ENCODE data around the gene RASGRP1. TPM values are rescaled to one million over a fixed set of nuclear protein-coding genes. Genes with fewer than 3 reads are reported as not detected.

The RASGRP1 gene
- total RNA-seq, 4 donors from 2014 or later: 0.29 to 0.99 (median 0.66) TPM

GRCh38 chr15:38475361-38475760, 89.3 kb downstream of the RASGRP1 start:
- Histone ChIP-seq H3K4me1 (no peaks in the 10 kb centered on the region), H3K4me3 (no peak overlapping the region), H3K9me3 (no peaks in the 10 kb centered on the region), H3K36me3 (peaks cover 16 to 64% (median 39%) of the 10 kb centered on the region in 4 donors), H3K27ac (replicated peaks in 1 of 4) (no peak overlapping the region), H3K27me3 (no peaks in the 10 kb centered on the region)
- intact Hi-C loops (cut with DNase I): no loop called here
- 94% methylated on average over 2 of the region's 2 CpGs for WGBS
- TF ChIP-seq EP300 (IDR thresholded peaks at IDR 0.05): no peak
- DNase-seq (ENCODE audit: extremely low spot score): no peak

- no peaks in the 10 kb centered on the region for H3K9me3 ChIP-seq
- 74% methylated on average over 4 of the region's 4 CpGs for WGBS
- TF ChIP-seq CTCF (IDR thresholded peaks at IDR 0.05) (peak; percentile 48 to 64 (median 53)), EP300 (IDR thresholded peaks at IDR 0.05) (no peak), POLR2A (IDR thresholded peaks at IDR 0.05; ENCODE audit: low read depth) (no peak)
- H3K4me1 ChIP-seq: no peaks in the 10 kb centered on the region
- no peak for DNase-seq (ENCODE audit: extremely low spot score)
- H3K4me3 ChIP-seq: no peak overlapping the region
- peaks cover 18 to 63% (median 40%) of the 10 kb centered on the region in 4 donors for H3K36me3 ChIP-seq
- no peak overlapping the region for H3K27ac ChIP-seq (replicated peaks in 1 of 4)
- no peaks in the 10 kb centered on the region for H3K27me3 ChIP-seq
- intact Hi-C loops (cut with DNase I): no loop called here
These were observed 90.4 kb downstream of the RASGRP1 start for GRCh38 chr15:38474155-38474757.

GRCh38 chr15:38471974-38472373, 92.6 kb downstream of the RASGRP1 start:
- Histone ChIP-seq H3K27ac (replicated peaks in 1 of 4) (no peak overlapping the region), H3K36me3 (peaks cover 22 to 59% (median 36%) of the 10 kb centered on the region in 4 donors), H3K4me3 (no peak overlapping the region), H3K27me3 (no peaks in the 10 kb centered on the region), H3K4me1 (no peaks in the 10 kb centered on the region), H3K9me3 (no peaks in the 10 kb centered on the region)
- intact Hi-C loops (cut with DNase I): no loop called here
- 91% methylated on average over 2 of the region's 2 CpGs for WGBS
- DNase-seq (ENCODE audit: extremely low spot score): no peak
- TF ChIP-seq EP300 (IDR thresholded peaks at IDR 0.05) (no peak), POLR2AphosphoS5 (IDR thresholded peaks at IDR 0.05) (no peak), CTCF (IDR thresholded peaks at IDR 0.05) (no peak), POLR2A (IDR thresholded peaks at IDR 0.05; ENCODE audit: low read depth) (no peak)

GRCh38 chr15:38470816-38471215, 93.8 kb downstream of the RASGRP1 start:
- Histone ChIP-seq H3K36me3 (peaks cover 19 to 58% (median 30%) of the 10 kb centered on the region in 4 donors), H3K9me3 (no peaks in the 10 kb centered on the region), H3K4me3 (no peak overlapping the region), H3K4me1 (no peaks in the 10 kb centered on the region), H3K27ac (replicated peaks in 1 of 4) (no peak overlapping the region), H3K27me3 (no peaks in the 10 kb centered on the region)
- intact Hi-C loops (cut with DNase I): no loop called here
- no peak for DNase-seq (ENCODE audit: extremely low spot score)
- 87% methylated on average over 1 of the region's 1 CpG for WGBS
- TF ChIP-seq EP300 (IDR thresholded peaks at IDR 0.05) (no peak), POLR2A (IDR thresholded peaks at IDR 0.05; ENCODE audit: low read depth) (no peak), POLR2AphosphoS5 (IDR thresholded peaks at IDR 0.05) (no peak), CTCF (IDR thresholded peaks at IDR 0.05) (no peak)

- DNase-seq (ENCODE audit: extremely low spot score): no peak
- Histone ChIP-seq H3K4me3 (no peak overlapping the region), H3K36me3 (peaks cover 4 to 24% (median 9%) of the 10 kb centered on the region in 4 donors), H3K27ac (replicated peaks in 1 of 4) (no peak overlapping the region), H3K27me3 (no peaks in the 10 kb centered on the region), H3K4me1 (peaks cover 0 to 4% (median 0%) of the 10 kb centered on the region in 4 donors), H3K9me3 (no peaks in the 10 kb centered on the region)
- TF ChIP-seq CTCF (IDR thresholded peaks at IDR 0.05) (no peak), EP300 (IDR thresholded peaks at IDR 0.05) (no peak), POLR2AphosphoS5 (IDR thresholded peaks at IDR 0.05) (no peak), POLR2A (IDR thresholded peaks at IDR 0.05; ENCODE audit: low read depth) (no peak)
- intact Hi-C loops (cut with DNase I): no loop called here
- 92% methylated on average over 4 of the region's 4 CpGs for WGBS
These were observed 99.9 kb downstream of the RASGRP1 start for GRCh38 chr15:38464675-38465074.
